Subcutaneous abdominal adipose tissue (tissue), 5 donors: ENCODE measurements around the gene SCAF4.
A peak's percentile ranks its signal among the peaks of the same experiment; 100 is the strongest.
"Not testable (repeated sequence)": the region's sequence is repeated elsewhere in the genome, so short reads cannot be mapped to it uniquely, and the experiment has no call there.

ENCODE experiments used
- H3K27ac ChIP-seq: one replicate; pipeline ENCODE4 v1.7.0; 2013; ENCODE audit warnings: low read depth, mild to moderate bottlenecking, inconsistent platforms, low read length, moderate library complexity
- H3K27me3 ChIP-seq, 5 donors: one replicate each; pipeline ENCODE4 v1.7.0; 2013; ENCODE audit warnings: low read length in 5 of 5, inconsistent platforms in 1 of 5; ENCODE audit not compliant: control insufficient read depth in 5 of 5, insufficient read depth in 4 of 5
- H3K36me3 ChIP-seq, 5 donors: one replicate each; pipeline ENCODE4 v1.7.0; 2013; ENCODE audit warnings: low read length in 5 of 5; ENCODE audit not compliant: control insufficient read depth in 5 of 5, insufficient read depth in 5 of 5
- H3K4me1 ChIP-seq, 5 donors: one replicate each; pipeline ENCODE4 v1.7.0; 2013; ENCODE audit warnings: low read length in 5 of 5, mild to moderate bottlenecking in 3 of 5, moderate library complexity in 1 of 5; ENCODE audit not compliant: control insufficient read depth in 5 of 5, insufficient read depth in 5 of 5
- H3K4me3 ChIP-seq, 5 donors: one replicate each; pipeline ENCODE4 v1.7.0; 2013; ENCODE audit warnings: low read length in 5 of 5, low read depth in 1 of 5
- H3K9ac ChIP-seq, 5 donors: one replicate each; pipeline ENCODE4 v1.7.0; 2013; ENCODE audit warnings: low read length in 5 of 5, mild to moderate bottlenecking in 4 of 5, moderate library complexity in 3 of 5
- H3K9me3 ChIP-seq, 5 donors: one replicate each; pipeline ENCODE4 v1.7.0; 2013; ENCODE audit warnings: low read length in 5 of 5; ENCODE audit not compliant: control insufficient read depth in 5 of 5
- donor health status: healthy.
- donor health status: healthy.
- donor health status: healthy.
- donor health status: healthy.
- donor health status: healthy.

Gene SCAF4

DNA sequence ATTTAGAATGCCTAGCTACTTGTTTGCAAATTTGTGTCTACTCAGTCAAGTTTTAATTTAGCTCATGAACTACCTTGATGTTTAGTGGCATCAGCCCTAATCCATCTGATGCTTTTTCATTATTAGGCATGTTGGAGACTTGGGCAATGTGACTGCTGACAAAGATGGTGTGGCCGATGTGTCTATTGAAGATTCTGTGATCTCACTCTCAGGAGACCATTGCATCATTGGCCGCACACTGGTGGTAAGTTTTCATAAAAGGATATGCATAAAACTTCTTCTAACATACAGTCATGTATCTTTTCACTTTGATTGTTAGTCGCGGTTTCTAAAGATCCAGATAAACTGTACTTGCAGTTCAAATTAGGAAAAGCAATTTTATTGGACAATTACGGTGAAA lies 64.8 kb downstream of the SCAF4 start:
- no peak overlapping the region for H3K9ac ChIP-seq
- no peaks in the 10 kb centered on the region for H3K27me3 ChIP-seq
- no peak overlapping the region for H3K4me3 ChIP-seq
- peaks cover 39 to 61% (median 45%) of the 10 kb centered on the region in 5 donors for H3K36me3 ChIP-seq
- peak overlapping the region; percentile 10 for H3K27ac ChIP-seq
- H3K4me1 ChIP-seq = peaks cover 1 to 37% (median 27%) of the 10 kb centered on the region in 5 donors
- no peaks in the 10 kb centered on the region for H3K9me3 ChIP-seq

- Histone ChIP-seq H3K4me1 (peaks cover 1 to 42% (median 33%) of the 10 kb centered on the region in 5 donors), H3K4me3 (no peak overlapping the region), H3K9ac (no peak overlapping the region), H3K36me3 (peaks cover 33 to 62% (median 40%) of the 10 kb centered on the region in 5 donors), H3K9me3 (no peaks in the 10 kb centered on the region), H3K27me3 (no peaks in the 10 kb centered on the region), H3K27ac (peak overlapping the region; percentile 10)
Observed at GRCh38 chr21:31666445-31667010, 65.4 kb downstream of the SCAF4 start.

DNA sequence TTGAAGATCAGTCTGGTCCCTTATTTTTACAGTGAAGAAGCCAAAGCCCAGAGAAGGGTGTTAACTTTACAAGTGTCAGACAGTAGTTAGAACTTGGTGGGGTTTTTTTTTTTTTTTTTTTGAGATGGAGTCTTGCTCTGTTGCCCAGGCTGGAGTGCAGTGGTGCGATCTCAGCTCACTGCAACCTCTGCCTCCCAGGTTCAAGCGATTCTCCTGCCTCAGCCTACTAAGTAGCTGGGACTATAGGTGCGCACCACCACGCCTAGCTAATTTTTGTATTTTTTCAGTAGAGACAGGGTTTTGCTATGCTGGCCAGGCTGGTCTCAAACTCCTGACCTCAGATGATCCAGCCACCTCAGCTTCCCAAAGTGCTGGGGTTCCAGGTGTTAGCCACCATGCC lies 66.0 kb downstream of the SCAF4 start:
- peaks cover 1 to 49% (median 38%) of the 10 kb centered on the region in 5 donors for H3K4me1 ChIP-seq
- not testable (repeated sequence) for H3K27ac ChIP-seq, H3K4me3 ChIP-seq, H3K9me3 ChIP-seq, H3K9ac ChIP-seq, H3K27me3 ChIP-seq
- H3K36me3 ChIP-seq = peaks cover 28 to 57% (median 37%) of the 10 kb centered on the region in 5 donors

DNA sequence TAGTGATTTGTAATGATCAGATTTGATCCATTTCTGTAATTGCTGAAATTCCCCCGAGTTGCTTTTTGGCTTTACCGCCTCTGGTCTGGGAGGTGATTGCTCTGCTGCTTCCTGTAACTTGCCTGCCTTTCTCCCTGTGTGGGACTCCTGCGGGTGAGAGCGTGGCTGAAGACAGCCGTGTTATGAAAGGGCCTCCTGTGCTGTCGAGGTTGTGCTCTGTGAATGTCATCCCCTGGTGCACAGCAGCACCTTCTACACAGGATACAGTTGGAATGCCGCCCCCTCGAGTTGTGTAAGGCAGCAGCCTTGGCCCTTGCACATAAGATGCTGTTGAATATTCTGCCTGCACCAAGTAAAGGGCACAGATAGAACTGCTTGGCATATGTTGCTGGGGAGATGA lies 66.5 kb downstream of the SCAF4 start:
- Histone ChIP-seq H3K4me3 (no peak overlapping the region), H3K36me3 (peaks cover 28 to 54% (median 37%) of the 10 kb centered on the region in 5 donors), H3K9ac (no peak overlapping the region), H3K4me1 (peaks cover 1 to 52% (median 42%) of the 10 kb centered on the region in 5 donors), H3K9me3 (no peaks in the 10 kb centered on the region), H3K27ac (no peak overlapping the region), H3K27me3 (no peaks in the 10 kb centered on the region)

GRCh38 chr21:31663584-31664249 lies 68.2 kb downstream of the SCAF4 start:
- H3K9me3 ChIP-seq = no peaks in the 10 kb centered on the region

GRCh38 chr21:31660591-31660990 lies 71.3 kb downstream of the SCAF4 start:
- Histone ChIP-seq H3K4me3 (peak overlapping the region; percentile 67 to 98 (median 89)), H3K9me3 (no peaks in the 10 kb centered on the region), H3K27me3 (no peaks in the 10 kb centered on the region), H3K4me1 (peaks cover 1 to 54% (median 44%) of the 10 kb centered on the region in 5 donors), H3K27ac (peak overlapping the region; percentile 92), H3K36me3 (peaks cover 4 to 21% (median 12%) of the 10 kb centered on the region in 5 donors), H3K9ac (peak overlapping the region; percentile 12 to 96 (median 87))

More at GRCh38 chr21:31663584-31664249, 68.2 kb downstream of the SCAF4 start:
- Histone ChIP-seq H3K9ac (no peak overlapping the region), H3K36me3 (peaks cover 22 to 47% (median 24%) of the 10 kb centered on the region in 5 donors), H3K27me3 (no peaks in the 10 kb centered on the region), H3K4me3 (no peak overlapping the region), H3K27ac (no peak overlapping the region), H3K4me1 (peaks cover 1 to 55% (median 42%) of the 10 kb centered on the region in 5 donors)

- Histone ChIP-seq H3K27me3 (no peaks in the 10 kb centered on the region), H3K4me3 (peak overlapping the region; percentile 67 to 98 (median 89)), H3K9me3 (no peaks in the 10 kb centered on the region), H3K4me1 (peaks cover 1 to 50% (median 40%) of the 10 kb centered on the region in 5 donors), H3K27ac (peak overlapping the region; percentile 92), H3K36me3 (peaks cover 4 to 18% (median 10%) of the 10 kb centered on the region in 5 donors), H3K9ac (peak overlapping the region; percentile 12 to 96 (median 87))
Observed at GRCh38 chr21:31660259-31660565, 71.7 kb downstream of the SCAF4 start.

DNA sequence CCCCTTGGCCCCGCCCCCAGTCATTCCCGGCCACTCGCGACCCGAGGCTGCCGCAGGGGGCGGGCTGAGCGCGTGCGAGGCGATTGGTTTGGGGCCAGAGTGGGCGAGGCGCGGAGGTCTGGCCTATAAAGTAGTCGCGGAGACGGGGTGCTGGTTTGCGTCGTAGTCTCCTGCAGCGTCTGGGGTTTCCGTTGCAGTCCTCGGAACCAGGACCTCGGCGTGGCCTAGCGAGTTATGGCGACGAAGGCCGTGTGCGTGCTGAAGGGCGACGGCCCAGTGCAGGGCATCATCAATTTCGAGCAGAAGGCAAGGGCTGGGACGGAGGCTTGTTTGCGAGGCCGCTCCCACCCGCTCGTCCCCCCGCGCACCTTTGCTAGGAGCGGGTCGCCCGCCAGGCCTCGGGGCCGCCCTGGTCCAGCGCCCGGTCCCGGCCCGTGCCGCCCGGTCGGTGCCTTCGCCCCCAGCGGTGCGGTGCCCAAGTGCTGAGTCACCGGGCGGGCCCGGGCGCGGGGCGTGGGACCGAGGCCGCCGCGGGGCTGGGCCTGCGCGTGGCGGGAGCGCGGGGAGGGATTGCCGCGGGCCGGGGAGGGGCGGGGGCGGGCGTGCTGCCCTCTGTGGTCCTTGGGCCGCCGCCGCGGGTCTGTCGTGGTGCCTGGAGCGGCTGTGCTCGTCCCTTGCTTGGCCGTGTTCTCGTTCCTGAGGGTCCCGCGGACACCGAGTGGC lies 72.2 kb downstream of the SCAF4 start, which contains the start of gene SOD1:
Gene SOD1, plus strand, starts transcription at position 158 of the 723 bp plus-strand sequence. Its CDS starts 77 bp downstream, at position 235.
- no peaks in the 10 kb centered on the region for H3K9me3 ChIP-seq
- H3K36me3 ChIP-seq = peaks cover 4 to 17% (median 10%) of the 10 kb centered on the region in 5 donors
- H3K27ac ChIP-seq = peak within 1 kb of the TSS; percentile 92
- H3K27me3 ChIP-seq = no peaks in the 10 kb centered on the region
- H3K4me3 ChIP-seq = peak within 1 kb of the TSS; percentile 67 to 98 (median 89)
- H3K4me1 ChIP-seq = peaks cover 1 to 50% (median 38%) of the 10 kb centered on the region in 5 donors
- peak within 1 kb of the TSS; percentile 63 to 96 (median 93) for H3K9ac ChIP-seq

DNA sequence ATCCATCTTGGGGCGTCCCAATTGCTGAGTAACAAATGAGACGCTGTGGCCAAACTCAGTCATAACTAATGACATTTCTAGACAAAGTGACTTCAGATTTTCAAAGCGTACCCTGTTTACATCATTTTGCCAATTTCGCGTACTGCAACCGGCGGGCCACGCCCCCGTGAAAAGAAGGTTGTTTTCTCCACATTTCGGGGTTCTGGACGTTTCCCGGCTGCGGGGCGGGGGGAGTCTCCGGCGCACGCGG lies 72.7 kb downstream of the SCAF4 start:
- Histone ChIP-seq H3K27ac (peak overlapping the region; percentile 92), H3K36me3 (peaks cover 2 to 15% (median 8%) of the 10 kb centered on the region in 5 donors), H3K27me3 (no peaks in the 10 kb centered on the region), H3K9me3 (no peaks in the 10 kb centered on the region), H3K4me1 (peaks cover 1 to 50% (median 38%) of the 10 kb centered on the region in 5 donors), H3K4me3 (peak overlapping the region; percentile 65 to 98 (median 77)), H3K9ac (peak overlapping the region in 4 of 5 donors; percentile 21 to 93 (median 58))

GRCh38 chr21:31658053-31658452 lies 73.9 kb downstream of the SCAF4 start:
- H3K4me1 ChIP-seq = peaks cover 0 to 42% (median 28%) of the 10 kb centered on the region in 5 donors
- no peak overlapping the region for H3K4me3 ChIP-seq
- no peak overlapping the region for H3K9ac ChIP-seq
- H3K27ac ChIP-seq = peak overlapping the region; percentile 92
- no peaks in the 10 kb centered on the region for H3K27me3 ChIP-seq
- peaks cover 0 to 6% (median 0%) of the 10 kb centered on the region in 5 donors for H3K36me3 ChIP-seq
- H3K9me3 ChIP-seq = no peaks in the 10 kb centered on the region
